PFSK-1 (cell line): ENCODE measurements around the gene TPK1.

Experiments
- FOXP2 ChIP-seq: optimal IDR thresholded peaks from 2 replicates; pipeline ENCODE3; 2011; ENCODE audit warnings: borderline replicate concordance, control low read depth, inconsistent platforms; ENCODE audit not compliant: insufficient read depth; ENCODE audit errors: extremely low read length, extremely low read depth
- POLR2AphosphoS5 ChIP-seq: IDR thresholded peaks from 2 replicates; pipeline ENCODE4 v1.6.1; 2012; ENCODE audit warnings: low read depth, mild to moderate bottlenecking, control low read depth, low read length, moderate library complexity
- SIN3A ChIP-seq: IDR thresholded peaks from 2 replicates; pipeline ENCODE4 v1.6.1; 2012; ENCODE audit warnings: mild to moderate bottlenecking, low read length, moderate library complexity, borderline replicate concordance; ENCODE audit not compliant: insufficient read depth
- TAF1 ChIP-seq: IDR thresholded peaks from 2 replicates; pipeline ENCODE4 v1.6.1; 2012; ENCODE audit warnings: low read length, control low read depth, borderline replicate concordance; ENCODE audit not compliant: insufficient read depth
- TF ChIP-seq, protein P1 (sequence below), 2 experiments: IDR thresholded peaks; 2 replicates each; pipeline versions ENCODE4 v1.6.1 to v1.8.0; 2011 to 2012; ENCODE audit warnings: low read depth in 2 of 2, low read length in 2 of 2, control low read depth in 1 of 2, inconsistent platforms in 1 of 2, mild to moderate bottlenecking in 1 of 2, moderate library complexity in 1 of 2; ENCODE audit not compliant: insufficient read depth in 1 of 2

The TPK1 gene

DNA sequence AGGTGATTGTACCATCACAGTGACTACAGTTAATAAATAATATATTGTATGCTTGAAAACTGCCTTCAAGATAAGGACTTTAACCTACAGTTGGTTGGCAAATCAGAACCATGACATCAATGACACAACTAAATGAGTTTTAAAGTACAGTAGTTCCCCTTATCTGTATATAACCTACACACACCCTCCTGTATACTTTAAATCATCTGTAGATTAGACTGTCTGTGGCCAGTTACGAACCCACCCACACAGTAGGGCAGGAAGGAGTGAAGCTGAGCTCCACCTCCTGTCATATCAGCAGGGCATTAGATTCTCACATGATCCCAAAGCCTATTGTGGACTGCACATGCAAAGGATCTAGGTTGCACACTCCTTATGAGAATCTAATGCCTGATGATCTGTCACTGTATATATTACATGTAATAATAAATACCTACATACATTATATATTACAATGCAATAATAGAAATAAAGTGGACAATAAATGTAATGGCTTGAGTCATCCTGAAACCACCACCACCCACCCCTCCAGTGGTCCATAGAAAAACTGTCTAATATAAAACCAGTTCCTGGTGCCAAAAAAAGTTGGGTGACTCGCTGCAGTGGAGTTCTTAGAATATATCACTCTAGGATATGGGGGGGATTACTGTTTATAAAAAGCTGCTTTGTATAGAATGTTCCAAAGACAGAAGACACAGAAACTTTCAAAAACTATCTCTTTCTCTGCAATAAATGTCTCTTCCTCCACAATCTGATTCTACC, 5.6 kb downstream of the TPK1 start:
- TF ChIP-seq, protein P1, sequence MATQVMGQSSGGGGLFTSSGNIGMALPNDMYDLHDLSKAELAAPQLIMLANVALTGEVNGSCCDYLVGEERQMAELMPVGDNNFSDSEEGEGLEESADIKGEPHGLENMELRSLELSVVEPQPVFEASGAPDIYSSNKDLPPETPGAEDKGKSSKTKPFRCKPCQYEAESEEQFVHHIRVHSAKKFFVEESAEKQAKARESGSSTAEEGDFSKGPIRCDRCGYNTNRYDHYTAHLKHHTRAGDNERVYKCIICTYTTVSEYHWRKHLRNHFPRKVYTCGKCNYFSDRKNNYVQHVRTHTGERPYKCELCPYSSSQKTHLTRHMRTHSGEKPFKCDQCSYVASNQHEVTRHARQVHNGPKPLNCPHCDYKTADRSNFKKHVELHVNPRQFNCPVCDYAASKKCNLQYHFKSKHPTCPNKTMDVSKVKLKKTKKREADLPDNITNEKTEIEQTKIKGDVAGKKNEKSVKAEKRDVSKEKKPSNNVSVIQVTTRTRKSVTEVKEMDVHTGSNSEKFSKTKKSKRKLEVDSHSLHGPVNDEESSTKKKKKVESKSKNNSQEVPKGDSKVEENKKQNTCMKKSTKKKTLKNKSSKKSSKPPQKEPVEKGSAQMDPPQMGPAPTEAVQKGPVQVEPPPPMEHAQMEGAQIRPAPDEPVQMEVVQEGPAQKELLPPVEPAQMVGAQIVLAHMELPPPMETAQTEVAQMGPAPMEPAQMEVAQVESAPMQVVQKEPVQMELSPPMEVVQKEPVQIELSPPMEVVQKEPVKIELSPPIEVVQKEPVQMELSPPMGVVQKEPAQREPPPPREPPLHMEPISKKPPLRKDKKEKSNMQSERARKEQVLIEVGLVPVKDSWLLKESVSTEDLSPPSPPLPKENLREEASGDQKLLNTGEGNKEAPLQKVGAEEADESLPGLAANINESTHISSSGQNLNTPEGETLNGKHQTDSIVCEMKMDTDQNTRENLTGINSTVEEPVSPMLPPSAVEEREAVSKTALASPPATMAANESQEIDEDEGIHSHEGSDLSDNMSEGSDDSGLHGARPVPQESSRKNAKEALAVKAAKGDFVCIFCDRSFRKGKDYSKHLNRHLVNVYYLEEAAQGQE (IDR thresholded peaks at IDR 0.05; ENCODE audit: insufficient read depth in 1 of 2, low read depth in 2 of 2, low read length in 2 of 2), result no peak
- TF ChIP-seq SIN3A (no peak), POLR2AphosphoS5 (no peak)

DNA sequence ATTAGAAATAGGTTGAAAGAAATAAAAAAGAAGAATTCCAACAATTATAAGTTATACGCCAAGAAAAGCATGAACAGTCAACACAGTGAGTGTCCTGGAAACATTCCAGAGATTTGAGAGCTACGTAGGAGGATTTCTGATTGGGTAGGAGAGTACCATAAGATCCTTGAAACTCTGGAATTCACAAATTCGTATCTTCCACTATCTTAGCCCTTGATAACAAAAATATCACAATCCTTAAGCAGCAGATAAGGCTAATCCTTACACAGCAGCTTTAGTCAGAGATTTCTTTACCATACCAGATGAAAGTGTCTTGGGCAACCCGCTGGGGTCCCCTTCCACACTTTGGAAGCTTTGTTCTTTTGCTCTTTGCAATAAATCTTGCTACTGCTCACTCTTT, 8.2 kb downstream of the TPK1 start:
- TF ChIP-seq, protein P1 (IDR thresholded peaks at IDR 0.05; ENCODE audit: insufficient read depth in 1 of 2, low read depth in 2 of 2, low read length in 2 of 2), result no peak
- TF ChIP-seq FOXP2 (no peak), POLR2AphosphoS5 (no peak), SIN3A (no peak), TAF1 (no peak)

DNA sequence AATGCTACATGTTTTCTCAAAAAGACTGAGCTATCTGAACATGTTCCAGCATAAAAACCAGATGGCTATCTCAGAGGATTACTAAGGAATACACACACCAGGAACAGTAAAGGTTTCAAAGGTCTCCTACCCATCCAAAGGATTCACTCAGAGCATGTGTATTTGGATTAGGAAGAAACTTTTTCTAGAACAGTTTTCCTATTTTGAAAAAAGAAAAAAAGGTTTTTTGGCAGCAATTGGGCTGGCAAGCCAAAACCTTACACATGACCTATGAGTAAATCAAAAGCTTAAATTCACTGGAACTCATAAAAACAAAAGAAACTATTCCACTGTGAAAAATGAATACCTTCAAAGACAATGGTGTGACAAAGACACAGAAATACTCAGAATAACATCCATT, 9.6 kb downstream of the TPK1 start:
- TF ChIP-seq SIN3A, result no peak
- TF ChIP-seq FOXP2, result no peak
- TF ChIP-seq, protein P1 (IDR thresholded peaks at IDR 0.05; ENCODE audit: insufficient read depth in 1 of 2, low read depth in 2 of 2, low read length in 2 of 2), result no peak
- no peak for TF ChIP-seq TAF1
- TF ChIP-seq POLR2AphosphoS5, result no peak

GRCh38 chr7:144824360-144824759, 11.5 kb downstream of the TPK1 start:
- no peak for TF ChIP-seq TAF1
- no peak for TF ChIP-seq POLR2AphosphoS5
- TF ChIP-seq FOXP2, result no peak

- TF ChIP-seq TAF1 (no peak), FOXP2 (no peak), SIN3A (no peak), POLR2AphosphoS5 (no peak)
- TF ChIP-seq, protein P1 (IDR thresholded peaks at IDR 0.05; ENCODE audit: insufficient read depth in 1 of 2, low read depth in 2 of 2, low read length in 2 of 2), result no peak
These were observed 13.6 kb downstream of the TPK1 start for GRCh38 chr7:144822223-144822622.
